Measurements from ENCODE around the gene PM20D2.

DNA sequence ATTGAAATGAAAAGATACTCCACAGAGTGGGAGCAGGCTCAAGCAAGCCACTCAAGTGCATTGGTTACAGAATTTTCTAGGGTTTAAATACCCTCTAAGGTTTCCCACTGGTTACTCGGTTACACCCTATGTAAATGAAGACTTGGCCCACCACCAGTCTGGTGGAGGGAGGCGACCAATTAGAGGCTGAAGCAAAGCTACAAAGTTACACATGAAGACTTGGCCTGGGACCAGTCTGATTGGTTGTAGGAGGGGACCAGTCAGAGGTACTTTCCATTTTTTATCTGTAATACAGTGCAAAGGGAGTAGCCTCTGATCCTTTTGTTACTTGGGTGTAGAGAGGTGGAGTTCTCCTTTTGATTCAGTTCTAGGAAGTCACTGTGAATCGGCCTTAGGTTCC, 35.6 kb upstream of the PM20D2 start:
- TF ChIP-seq, protein P1, sequence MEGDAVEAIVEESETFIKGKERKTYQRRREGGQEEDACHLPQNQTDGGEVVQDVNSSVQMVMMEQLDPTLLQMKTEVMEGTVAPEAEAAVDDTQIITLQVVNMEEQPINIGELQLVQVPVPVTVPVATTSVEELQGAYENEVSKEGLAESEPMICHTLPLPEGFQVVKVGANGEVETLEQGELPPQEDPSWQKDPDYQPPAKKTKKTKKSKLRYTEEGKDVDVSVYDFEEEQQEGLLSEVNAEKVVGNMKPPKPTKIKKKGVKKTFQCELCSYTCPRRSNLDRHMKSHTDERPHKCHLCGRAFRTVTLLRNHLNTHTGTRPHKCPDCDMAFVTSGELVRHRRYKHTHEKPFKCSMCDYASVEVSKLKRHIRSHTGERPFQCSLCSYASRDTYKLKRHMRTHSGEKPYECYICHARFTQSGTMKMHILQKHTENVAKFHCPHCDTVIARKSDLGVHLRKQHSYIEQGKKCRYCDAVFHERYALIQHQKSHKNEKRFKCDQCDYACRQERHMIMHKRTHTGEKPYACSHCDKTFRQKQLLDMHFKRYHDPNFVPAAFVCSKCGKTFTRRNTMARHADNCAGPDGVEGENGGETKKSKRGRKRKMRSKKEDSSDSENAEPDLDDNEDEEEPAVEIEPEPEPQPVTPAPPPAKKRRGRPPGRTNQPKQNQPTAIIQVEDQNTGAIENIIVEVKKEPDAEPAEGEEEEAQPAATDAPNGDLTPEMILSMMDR (tag by site-specific recombination; IDR thresholded peaks at IDR 0.05): no peak
- TF ChIP-seq ZSCAN30 (tag by site-specific recombination; IDR thresholded peaks at IDR 0.05) (no peak), ZNF558 (tag by site-specific recombination; IDR thresholded peaks at IDR 0.05) (no peak), ZNF785 (tag by site-specific recombination; IDR thresholded peaks at IDR 0.05) (no peak), ZBTB7A (tag by site-specific recombination; IDR thresholded peaks at IDR 0.05; ENCODE audit: low read depth) (no peak), YY2 (tag by site-specific recombination; IDR thresholded peaks at IDR 0.05) (no peak), BCL11A (tag by site-specific recombination; IDR thresholded peaks at IDR 0.05; ENCODE audit: low read depth) (no peak), ZNF114 (tag by site-specific recombination; IDR thresholded peaks at IDR 0.05) (no peak)
- TF ChIP-seq, protein P2, sequence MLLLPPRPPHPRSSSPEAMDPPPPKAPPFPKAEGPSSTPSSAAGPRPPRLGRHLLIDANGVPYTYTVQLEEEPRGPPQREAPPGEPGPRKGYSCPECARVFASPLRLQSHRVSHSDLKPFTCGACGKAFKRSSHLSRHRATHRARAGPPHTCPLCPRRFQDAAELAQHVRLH (tag by site-specific recombination; IDR thresholded peaks at IDR 0.05): no peak
